22Rv1 (cell line): ENCODE measurements around the gene CFAP90.

Source experiments
- ZFX ChIP-seq: fragments of 450-650 bp; IDR thresholded peaks from 2 replicates; pipeline ENCODE4 v1.6.1; 2017; ENCODE audit warnings: antibody characterized with exemption, borderline replicate concordance
- TF ChIP-seq, protein P1 (sequence below): fragments of 450-650 bp; IDR thresholded peaks from 2 replicates; pipeline ENCODE4 v1.5.1; 2017; ENCODE audit warnings: mild to moderate bottlenecking

DNA sequence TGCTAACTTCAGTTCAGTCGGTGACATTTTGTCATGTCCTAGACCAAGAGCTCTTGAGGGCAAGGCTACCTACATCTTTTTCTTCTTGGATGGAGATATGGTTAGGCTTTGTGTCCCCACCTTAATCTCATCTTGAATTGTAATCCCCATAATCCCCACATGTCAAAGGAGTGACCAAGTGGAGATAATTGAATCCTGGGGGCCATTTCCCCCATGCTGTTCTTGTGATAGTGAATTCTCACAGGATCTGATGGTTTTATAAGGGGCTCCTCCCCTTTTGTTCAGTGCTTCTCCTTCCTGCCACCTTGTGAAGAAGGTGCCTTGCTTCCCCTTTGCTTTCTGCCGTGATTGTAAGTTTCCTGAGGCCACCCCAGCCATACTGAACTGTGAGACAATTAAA lies 2.1 kb upstream of the CFAP90 start:
- TF ChIP-seq, protein P1, sequence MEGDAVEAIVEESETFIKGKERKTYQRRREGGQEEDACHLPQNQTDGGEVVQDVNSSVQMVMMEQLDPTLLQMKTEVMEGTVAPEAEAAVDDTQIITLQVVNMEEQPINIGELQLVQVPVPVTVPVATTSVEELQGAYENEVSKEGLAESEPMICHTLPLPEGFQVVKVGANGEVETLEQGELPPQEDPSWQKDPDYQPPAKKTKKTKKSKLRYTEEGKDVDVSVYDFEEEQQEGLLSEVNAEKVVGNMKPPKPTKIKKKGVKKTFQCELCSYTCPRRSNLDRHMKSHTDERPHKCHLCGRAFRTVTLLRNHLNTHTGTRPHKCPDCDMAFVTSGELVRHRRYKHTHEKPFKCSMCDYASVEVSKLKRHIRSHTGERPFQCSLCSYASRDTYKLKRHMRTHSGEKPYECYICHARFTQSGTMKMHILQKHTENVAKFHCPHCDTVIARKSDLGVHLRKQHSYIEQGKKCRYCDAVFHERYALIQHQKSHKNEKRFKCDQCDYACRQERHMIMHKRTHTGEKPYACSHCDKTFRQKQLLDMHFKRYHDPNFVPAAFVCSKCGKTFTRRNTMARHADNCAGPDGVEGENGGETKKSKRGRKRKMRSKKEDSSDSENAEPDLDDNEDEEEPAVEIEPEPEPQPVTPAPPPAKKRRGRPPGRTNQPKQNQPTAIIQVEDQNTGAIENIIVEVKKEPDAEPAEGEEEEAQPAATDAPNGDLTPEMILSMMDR, result no peak
- TF ChIP-seq ZFX, result no peak
